ENCODE results near the gene PLEKHA1. TPM values are rescaled to one million over a fixed set of nuclear protein-coding genes. Genes with fewer than 3 reads are reported as not detected.
A peak's percentile ranks its signal among the peaks of the same experiment; 100 is the strongest.

Gene PLEKHA1
- total and polyA plus RNA-seq, 2 of the 13 experiments (the other 11 are each of a cell fraction or from before 2014, with no cell fraction given), result 32.2 to 53.3 TPM

DNA sequence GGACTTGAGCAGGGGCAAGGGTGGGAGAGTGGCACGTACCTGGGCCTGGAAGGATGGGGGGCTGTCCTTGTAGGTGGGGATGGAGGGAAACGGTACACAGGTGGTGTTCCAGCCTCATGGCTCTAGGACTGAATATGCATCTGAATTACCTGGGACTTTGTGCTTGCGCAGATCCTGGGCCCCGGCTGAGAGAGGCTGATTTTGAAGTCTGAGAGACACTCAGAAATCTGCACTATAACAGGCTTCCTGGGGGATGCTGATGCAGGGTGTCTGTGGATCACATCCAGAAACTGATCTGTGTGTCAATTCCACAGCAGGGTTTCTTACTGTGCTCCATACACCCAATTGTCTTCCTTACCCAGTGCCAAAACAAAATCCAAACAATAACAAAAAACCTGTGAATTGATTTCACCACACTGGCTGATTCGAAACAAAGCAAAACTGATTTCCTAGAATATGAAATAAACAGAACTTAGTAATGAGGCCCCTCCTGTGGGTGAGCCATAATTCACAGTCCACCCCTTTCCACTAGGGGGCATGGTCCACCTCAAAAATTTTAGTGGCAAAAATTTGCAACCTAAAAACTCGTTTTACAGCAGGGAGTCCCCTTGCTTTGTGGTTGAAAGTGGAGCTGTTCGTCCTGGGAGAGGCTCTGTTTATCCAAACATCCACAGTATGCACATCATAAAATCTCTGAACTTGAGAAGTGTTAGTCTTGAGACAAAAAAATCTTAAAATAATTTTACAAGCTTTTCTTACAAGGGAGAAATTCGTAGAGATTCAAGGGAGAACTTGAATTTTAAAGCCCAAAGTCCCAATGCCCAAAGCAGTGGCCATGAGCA lies 32.0 kb upstream of the PLEKHA1 start (continued):
- TF ChIP-seq, protein P1, sequence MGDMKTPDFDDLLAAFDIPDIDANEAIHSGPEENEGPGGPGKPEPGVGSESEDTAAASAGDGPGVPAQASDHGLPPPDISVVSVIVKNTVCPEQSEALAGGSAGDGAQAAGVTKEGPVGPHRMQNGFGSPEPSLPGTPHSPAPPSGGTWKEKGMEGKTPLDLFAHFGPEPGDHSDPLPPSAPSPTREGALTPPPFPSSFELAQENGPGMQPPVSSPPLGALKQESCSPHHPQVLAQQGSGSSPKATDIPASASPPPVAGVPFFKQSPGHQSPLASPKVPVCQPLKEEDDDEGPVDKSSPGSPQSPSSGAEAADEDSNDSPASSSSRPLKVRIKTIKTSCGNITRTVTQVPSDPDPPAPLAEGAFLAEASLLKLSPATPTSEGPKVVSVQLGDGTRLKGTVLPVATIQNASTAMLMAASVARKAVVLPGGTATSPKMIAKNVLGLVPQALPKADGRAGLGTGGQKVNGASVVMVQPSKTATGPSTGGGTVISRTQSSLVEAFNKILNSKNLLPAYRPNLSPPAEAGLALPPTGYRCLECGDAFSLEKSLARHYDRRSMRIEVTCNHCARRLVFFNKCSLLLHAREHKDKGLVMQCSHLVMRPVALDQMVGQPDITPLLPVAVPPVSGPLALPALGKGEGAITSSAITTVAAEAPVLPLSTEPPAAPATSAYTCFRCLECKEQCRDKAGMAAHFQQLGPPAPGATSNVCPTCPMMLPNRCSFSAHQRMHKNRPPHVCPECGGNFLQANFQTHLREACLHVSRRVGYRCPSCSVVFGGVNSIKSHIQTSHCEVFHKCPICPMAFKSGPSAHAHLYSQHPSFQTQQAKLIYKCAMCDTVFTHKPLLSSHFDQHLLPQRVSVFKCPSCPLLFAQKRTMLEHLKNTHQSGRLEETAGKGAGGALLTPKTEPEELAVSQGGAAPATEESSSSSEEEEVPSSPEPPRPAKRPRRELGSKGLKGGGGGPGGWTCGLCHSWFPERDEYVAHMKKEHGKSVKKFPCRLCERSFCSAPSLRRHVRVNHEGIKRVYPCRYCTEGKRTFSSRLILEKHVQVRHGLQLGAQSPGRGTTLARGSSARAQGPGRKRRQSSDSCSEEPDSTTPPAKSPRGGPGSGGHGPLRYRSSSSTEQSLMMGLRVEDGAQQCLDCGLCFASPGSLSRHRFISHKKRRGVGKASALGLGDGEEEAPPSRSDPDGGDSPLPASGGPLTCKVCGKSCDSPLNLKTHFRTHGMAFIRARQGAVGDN (CRISPR knock-in tag; IDR thresholded peaks at IDR 0.05), result no peak
- TF ChIP-seq ZNF382 (CRISPR knock-in tag; IDR thresholded peaks at IDR 0.05; ENCODE audit: borderline replicate concordance) (no peak), CBX2 (IDR thresholded peaks at IDR 0.05; ENCODE audit: low read depth, low read length) (no peak), CBX2 (CRISPR knock-in tag; IDR thresholded peaks at IDR 0.05; ENCODE audit: low read depth) (no peak), ZNF589 (CRISPR knock-in tag; conservative IDR thresholded peaks at IDR 0.05) (no peak), ISX (CRISPR knock-in tag; conservative IDR thresholded peaks at IDR 0.05) (no peak), YY1 (IDR thresholded peaks at IDR 0.05; ENCODE audit: insufficient read depth, insufficient replicate concordance, low read depth, low read length) (no peak), ZNF891 (CRISPR knock-in tag; IDR thresholded peaks at IDR 0.05) (no peak), ZNF30 (CRISPR knock-in tag; IDR thresholded peaks at IDR 0.05) (no peak), ZNF484 (CRISPR knock-in tag; IDR thresholded peaks at IDR 0.05; ENCODE audit: borderline replicate concordance, low read depth) (no peak), NAIF1 (CRISPR knock-in tag; IDR thresholded peaks at IDR 0.05; ENCODE audit: borderline replicate concordance) (no peak), ZNF17 (CRISPR knock-in tag; IDR thresholded peaks at IDR 0.05) (no peak), SOX6 (IDR thresholded peaks at IDR 0.05) (no peak), SOX6 (CRISPR knock-in tag; IDR thresholded peaks at IDR 0.05) (no peak), CREM (IDR thresholded peaks at IDR 0.05) (no peak), CREM (CRISPR knock-in tag; IDR thresholded peaks at IDR 0.05) (no peak), XBP1 (CRISPR knock-in tag; IDR thresholded peaks at IDR 0.05) (no peak), SMARCC2 (IDR thresholded peaks at IDR 0.05) (no peak)
- TF ChIP-seq, protein P2, sequence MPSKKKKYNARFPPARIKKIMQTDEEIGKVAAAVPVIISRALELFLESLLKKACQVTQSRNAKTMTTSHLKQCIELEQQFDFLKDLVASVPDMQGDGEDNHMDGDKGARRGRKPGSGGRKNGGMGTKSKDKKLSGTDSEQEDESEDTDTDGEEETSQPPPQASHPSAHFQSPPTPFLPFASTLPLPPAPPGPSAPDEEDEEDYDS (CRISPR knock-in tag; IDR thresholded peaks at IDR 0.05), result no peak
- TF ChIP-seq, protein P3, sequence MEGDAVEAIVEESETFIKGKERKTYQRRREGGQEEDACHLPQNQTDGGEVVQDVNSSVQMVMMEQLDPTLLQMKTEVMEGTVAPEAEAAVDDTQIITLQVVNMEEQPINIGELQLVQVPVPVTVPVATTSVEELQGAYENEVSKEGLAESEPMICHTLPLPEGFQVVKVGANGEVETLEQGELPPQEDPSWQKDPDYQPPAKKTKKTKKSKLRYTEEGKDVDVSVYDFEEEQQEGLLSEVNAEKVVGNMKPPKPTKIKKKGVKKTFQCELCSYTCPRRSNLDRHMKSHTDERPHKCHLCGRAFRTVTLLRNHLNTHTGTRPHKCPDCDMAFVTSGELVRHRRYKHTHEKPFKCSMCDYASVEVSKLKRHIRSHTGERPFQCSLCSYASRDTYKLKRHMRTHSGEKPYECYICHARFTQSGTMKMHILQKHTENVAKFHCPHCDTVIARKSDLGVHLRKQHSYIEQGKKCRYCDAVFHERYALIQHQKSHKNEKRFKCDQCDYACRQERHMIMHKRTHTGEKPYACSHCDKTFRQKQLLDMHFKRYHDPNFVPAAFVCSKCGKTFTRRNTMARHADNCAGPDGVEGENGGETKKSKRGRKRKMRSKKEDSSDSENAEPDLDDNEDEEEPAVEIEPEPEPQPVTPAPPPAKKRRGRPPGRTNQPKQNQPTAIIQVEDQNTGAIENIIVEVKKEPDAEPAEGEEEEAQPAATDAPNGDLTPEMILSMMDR (CRISPR knock-in tag; IDR thresholded peaks at IDR 0.05), result peak; percentile 71
- TF ChIP-seq, protein P4, sequence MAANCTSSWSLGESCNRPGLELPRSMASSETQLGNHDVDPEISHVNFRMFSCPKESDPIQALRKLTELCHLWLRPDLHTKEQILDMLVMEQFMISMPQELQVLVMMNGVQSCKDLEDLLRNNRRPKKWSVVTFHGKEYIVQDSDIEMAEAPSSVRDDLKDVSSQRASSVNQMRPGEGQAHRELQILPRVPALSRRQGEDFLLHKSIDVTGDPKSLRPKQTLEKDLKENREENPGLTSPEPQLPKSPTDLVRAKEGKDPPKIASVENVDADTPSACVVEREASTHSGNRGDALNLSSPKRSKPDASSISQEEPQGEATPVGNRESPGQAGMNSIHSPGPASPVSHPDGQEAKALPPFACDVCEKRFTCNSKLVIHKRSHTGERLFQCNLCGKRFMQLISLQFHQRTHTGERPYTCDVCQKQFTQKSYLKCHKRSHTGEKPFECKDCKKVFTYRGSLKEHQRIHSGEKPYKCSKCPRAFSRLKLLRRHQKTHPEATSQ (CRISPR knock-in tag; IDR thresholded peaks at IDR 0.05; ENCODE audit: borderline replicate concordance), result no peak
- TF ChIP-seq, protein P5, sequence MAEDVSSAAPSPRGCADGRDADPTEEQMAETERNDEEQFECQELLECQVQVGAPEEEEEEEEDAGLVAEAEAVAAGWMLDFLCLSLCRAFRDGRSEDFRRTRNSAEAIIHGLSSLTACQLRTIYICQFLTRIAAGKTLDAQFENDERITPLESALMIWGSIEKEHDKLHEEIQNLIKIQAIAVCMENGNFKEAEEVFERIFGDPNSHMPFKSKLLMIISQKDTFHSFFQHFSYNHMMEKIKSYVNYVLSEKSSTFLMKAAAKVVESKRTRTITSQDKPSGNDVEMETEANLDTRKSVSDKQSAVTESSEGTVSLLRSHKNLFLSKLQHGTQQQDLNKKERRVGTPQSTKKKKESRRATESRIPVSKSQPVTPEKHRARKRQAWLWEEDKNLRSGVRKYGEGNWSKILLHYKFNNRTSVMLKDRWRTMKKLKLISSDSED (CRISPR knock-in tag; IDR thresholded peaks at IDR 0.05), result no peak
